ENCODE data around the gene SLC25A12. TPM values are rescaled to one million over a fixed set of nuclear protein-coding genes. Genes with fewer than 3 reads are reported as not detected.

The SLC25A12 gene
- total RNA-seq, 2 experiments from 2014 or later, result 15.1 to 17.0 TPM

GRCh38 chr2:171798156-171798820 is 95.8 kb downstream of the SLC25A12 start:
- intact Hi-C loops (cut with micrococcal nuclease), result no loop called here
- CTCF ChIA-PET, result interaction anchor here (1.2 kb wide), 1 partner anchor 329 kb away, joined by 4 read pairs; no protein-coding TSS in a partner anchor
- Mint-ChIP-seq H3K27ac (no peak overlapping the region), H3K27me3 (no peaks in the 10 kb centered on the region), H3K36me3 (peaks cover 10% of the 10 kb centered on the region), H3K9me3 (no peaks in the 10 kb centered on the region), H3K4me1 (ENCODE audit: low read depth) (peaks cover 17% of the 10 kb centered on the region), H3K4me3 (no peak overlapping the region)
- peak; percentile 12 for DNase-seq
- POLR2A ChIA-PET, result no interaction called here

- intact Hi-C loops (cut with micrococcal nuclease), result no loop called here
- peaks cover 17% of the 10 kb centered on the region for H3K4me1 Mint-ChIP-seq (ENCODE audit: low read depth)
- CTCF ChIA-PET, result no interaction called here
- DNase-seq, result no peak
- H3K36me3 Mint-ChIP-seq, result peaks cover 21% of the 10 kb centered on the region
- H3K9me3 Mint-ChIP-seq, result no peaks in the 10 kb centered on the region
- H3K27ac Mint-ChIP-seq, result no peak overlapping the region
- no peak overlapping the region for H3K4me3 Mint-ChIP-seq
- POLR2A ChIA-PET, result no interaction called here
- no peaks in the 10 kb centered on the region for H3K27me3 Mint-ChIP-seq
These were observed 99.1 kb downstream of the SLC25A12 start for GRCh38 chr2:171794918-171795317.

DNA sequence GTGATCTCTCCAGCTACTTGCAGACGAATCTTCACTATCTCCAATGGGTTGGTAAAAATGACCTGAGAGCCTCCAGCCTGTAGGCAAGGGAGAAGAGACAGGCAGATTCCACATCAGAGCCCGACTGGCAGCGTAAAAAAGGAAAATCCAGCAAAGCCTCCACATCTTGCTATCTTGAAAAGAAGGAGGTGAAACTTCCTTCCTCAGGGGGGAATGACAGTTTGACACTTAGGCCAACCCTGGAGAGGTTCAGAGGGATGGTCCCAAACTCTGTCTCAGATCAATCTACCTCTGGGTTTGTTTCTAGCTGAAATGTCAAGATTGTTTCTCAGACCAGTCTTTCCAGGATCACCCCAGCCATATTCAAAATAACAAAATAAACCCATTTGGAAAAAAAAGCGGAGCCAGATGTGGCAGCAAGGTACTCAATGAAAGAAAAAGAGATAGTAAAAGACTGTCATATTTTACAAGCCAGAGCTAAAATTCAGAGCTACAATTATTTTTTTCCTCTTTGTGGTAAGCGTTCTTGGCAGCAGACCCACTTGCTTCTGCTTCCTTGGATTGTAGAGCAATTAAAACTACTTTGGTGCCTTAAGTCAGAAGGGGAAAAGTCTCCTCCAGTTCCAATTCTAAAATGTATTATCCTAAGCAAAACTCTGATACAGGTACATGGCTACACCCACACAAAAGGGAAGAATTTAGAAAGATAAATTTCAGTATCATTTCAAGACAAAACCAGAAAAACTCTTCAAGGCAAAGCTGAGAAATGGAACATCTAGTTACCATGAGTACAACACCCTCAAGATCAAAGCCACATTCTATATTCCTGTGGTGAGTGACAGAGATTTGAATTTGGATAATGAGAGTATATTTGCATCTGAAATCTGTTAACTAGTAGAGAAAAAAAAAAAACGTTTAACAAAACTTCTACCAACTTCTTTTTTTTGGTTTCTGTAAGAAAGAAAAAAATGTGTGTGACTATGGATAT is 100.1 kb downstream of the SLC25A12 start:
- no peaks in the 10 kb centered on the region for H3K27me3 Mint-ChIP-seq
- intact Hi-C loops (cut with micrococcal nuclease), result no loop called here
- CTCF ChIA-PET, result no interaction called here
- no peak for DNase-seq
- H3K4me3 Mint-ChIP-seq, result no peak overlapping the region
- POLR2A ChIA-PET, result no interaction called here
- H3K9me3 Mint-ChIP-seq, result no peaks in the 10 kb centered on the region
- H3K27ac Mint-ChIP-seq, result no peak overlapping the region
- H3K4me1 Mint-ChIP-seq (ENCODE audit: low read depth), result peaks cover 17% of the 10 kb centered on the region
- peaks cover 17% of the 10 kb centered on the region for H3K36me3 Mint-ChIP-seq

DNA sequence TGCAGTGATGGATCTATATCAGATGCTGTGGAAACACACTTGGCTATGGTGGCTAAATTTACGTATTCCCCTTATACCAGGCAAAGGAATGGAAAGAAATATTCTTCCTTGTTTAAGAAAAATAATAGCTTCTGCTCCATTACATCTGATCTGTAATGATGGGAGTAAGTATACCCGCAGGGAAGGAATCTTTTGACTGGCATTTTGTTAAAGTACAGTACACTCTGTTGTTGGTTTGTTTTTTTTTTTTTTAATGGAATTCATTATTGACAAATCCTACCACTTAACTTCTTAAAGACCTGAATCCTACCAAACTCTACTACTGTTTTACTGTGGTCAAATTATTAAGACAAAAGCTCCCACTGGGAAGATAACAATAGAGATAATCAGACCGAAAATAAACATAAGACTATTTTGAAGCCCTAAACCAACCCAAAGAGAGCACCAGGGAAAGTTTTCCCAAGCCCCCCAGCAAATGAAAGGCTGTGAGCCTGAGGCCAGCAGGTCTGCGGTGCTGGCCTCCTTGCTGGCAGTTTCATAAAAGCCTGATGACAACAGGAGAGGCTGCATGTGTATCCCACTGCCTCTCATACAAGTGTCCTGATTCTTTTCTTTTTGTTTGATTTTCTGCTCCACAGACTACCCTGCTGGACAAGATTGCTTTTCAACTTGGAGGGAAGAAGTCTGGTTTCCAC is 101.0 kb downstream of the SLC25A12 start:
- Mint-ChIP-seq H3K9me3 (no peaks in the 10 kb centered on the region), H3K36me3 (peaks cover 17% of the 10 kb centered on the region), H3K27ac (no peak overlapping the region), H3K4me3 (no peak overlapping the region), H3K27me3 (no peaks in the 10 kb centered on the region), H3K4me1 (ENCODE audit: low read depth) (peaks cover 15% of the 10 kb centered on the region)
- DNase-seq, result no peak
- intact Hi-C loops (cut with micrococcal nuclease), result no loop called here
- CTCF ChIA-PET, result interaction anchor here (1.6 kb wide), 1 partner anchor 89 kb away, joined by 3 read pairs; no protein-coding TSS in a partner anchor
- POLR2A ChIA-PET, result no interaction called here

GRCh38 chr2:171792157-171792556 is 101.9 kb downstream of the SLC25A12 start:
- H3K36me3 Mint-ChIP-seq, result peaks cover 20% of the 10 kb centered on the region
- no peaks in the 10 kb centered on the region for H3K27me3 Mint-ChIP-seq
- ChIA-PET POLR2A (no interaction called here), CTCF (interaction anchor here (1.6 kb wide), 1 partner anchor 88 kb away, joined by 3 read pairs; no protein-coding TSS in a partner anchor)
- DNase-seq, result no peak
- no peaks in the 10 kb centered on the region for H3K9me3 Mint-ChIP-seq
- intact Hi-C loops (cut with micrococcal nuclease), result no loop called here
- no peak overlapping the region for H3K27ac Mint-ChIP-seq
- peaks cover 15% of the 10 kb centered on the region for H3K4me1 Mint-ChIP-seq (ENCODE audit: low read depth)
- H3K4me3 Mint-ChIP-seq, result no peak overlapping the region

GRCh38 chr2:171791361-171791760 is 102.7 kb downstream of the SLC25A12 start:
- no peaks in the 10 kb centered on the region for H3K9me3 Mint-ChIP-seq
- H3K27ac Mint-ChIP-seq, result no peak overlapping the region
- ChIA-PET POLR2A (no interaction called here), CTCF (interaction anchor here (0.9 kb wide), 1 partner anchor 297 kb away, joined by 3 read pairs; no protein-coding TSS in a partner anchor)
- DNase-seq, result no peak
- H3K4me1 Mint-ChIP-seq (ENCODE audit: low read depth), result peaks cover 15% of the 10 kb centered on the region
- peaks cover 24% of the 10 kb centered on the region for H3K36me3 Mint-ChIP-seq
- no peaks in the 10 kb centered on the region for H3K27me3 Mint-ChIP-seq
- intact Hi-C loops (cut with micrococcal nuclease), result no loop called here
- no peak overlapping the region for H3K4me3 Mint-ChIP-seq

GRCh38 chr2:171789956-171790355 is 104.1 kb downstream of the SLC25A12 start:
- Mint-ChIP-seq H3K27ac (no peak overlapping the region), H3K36me3 (peaks cover 32% of the 10 kb centered on the region), H3K4me1 (ENCODE audit: low read depth) (peaks cover 13% of the 10 kb centered on the region), H3K27me3 (no peaks in the 10 kb centered on the region), H3K9me3 (no peaks in the 10 kb centered on the region), H3K4me3 (no peak overlapping the region)
- intact Hi-C loops (cut with micrococcal nuclease), result no loop called here
- DNase-seq, result no peak
- POLR2A ChIA-PET, result no interaction called here
- CTCF ChIA-PET, result no interaction called here

GRCh38 chr2:171788316-171788993 is 105.6 kb downstream of the SLC25A12 start:
- CTCF ChIA-PET, result no interaction called here
- Mint-ChIP-seq H3K27ac (no peak overlapping the region), H3K9me3 (peaks cover 2% of the 10 kb centered on the region)

GRCh38 chr2:171787333-171788072 is 106.5 kb downstream of the SLC25A12 start:
- POLR2A ChIA-PET, result no interaction called here
- Mint-ChIP-seq H3K4me3 (no peak overlapping the region), H3K4me1 (ENCODE audit: low read depth) (peaks cover 2% of the 10 kb centered on the region), H3K9me3 (peaks cover 4% of the 10 kb centered on the region), H3K36me3 (peaks cover 41% of the 10 kb centered on the region), H3K27ac (no peak overlapping the region), H3K27me3 (no peaks in the 10 kb centered on the region)
- CTCF ChIA-PET, result interaction anchor here (0.9 kb wide), 2 partner anchors 317 to 340 kb away, joined by 3 read pairs; no protein-coding TSS in a partner anchor
- intact Hi-C loops (cut with micrococcal nuclease), result no loop called here
- DNase-seq, result no peak

More at GRCh38 chr2:171788316-171788993, 105.6 kb downstream of the SLC25A12 start:
- POLR2A ChIA-PET, result no interaction called here
- Mint-ChIP-seq H3K4me3 (no peak overlapping the region), H3K36me3 (peaks cover 40% of the 10 kb centered on the region), H3K27me3 (no peaks in the 10 kb centered on the region), H3K4me1 (ENCODE audit: low read depth) (peaks cover 2% of the 10 kb centered on the region)
- intact Hi-C loops (cut with micrococcal nuclease), result no loop called here
- no peak for DNase-seq

DNA sequence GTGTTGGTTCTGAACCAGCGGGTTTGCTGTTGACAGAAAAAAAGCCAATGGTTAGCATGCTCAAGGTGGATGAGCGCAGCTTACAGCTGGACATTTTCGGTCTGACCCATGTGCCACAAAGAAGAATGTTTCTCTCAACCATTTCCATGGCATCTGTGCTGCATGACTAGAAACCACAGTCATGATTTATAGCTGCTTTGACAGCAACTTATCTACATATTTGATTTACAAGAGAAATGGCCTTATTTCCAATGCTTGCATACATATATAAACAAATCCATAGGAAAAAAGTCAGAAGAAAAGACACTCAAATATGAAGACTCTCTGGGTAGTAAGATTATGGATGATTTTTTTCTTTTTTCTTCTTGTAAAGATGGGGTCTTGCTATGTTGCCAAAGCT is 108.6 kb downstream of the SLC25A12 start:
- H3K27ac Mint-ChIP-seq, result no peak overlapping the region
- CTCF ChIA-PET, result no interaction called here
- POLR2A ChIA-PET, result no interaction called here
- DNase-seq, result no peak
- intact Hi-C loops (cut with micrococcal nuclease), result no loop called here
- peaks cover 33% of the 10 kb centered on the region for H3K36me3 Mint-ChIP-seq
- H3K27me3 Mint-ChIP-seq, result no peaks in the 10 kb centered on the region
- no peak overlapping the region for H3K4me3 Mint-ChIP-seq
- peaks cover 4% of the 10 kb centered on the region for H3K9me3 Mint-ChIP-seq
- peaks cover 2% of the 10 kb centered on the region for H3K4me1 Mint-ChIP-seq (ENCODE audit: low read depth)

GRCh38 chr2:171778515-171778914 is 115.5 kb downstream of the SLC25A12 start:
- Mint-ChIP-seq H3K27ac (no peak overlapping the region), H3K4me1 (ENCODE audit: low read depth) (no peaks in the 10 kb centered on the region), H3K27me3 (no peaks in the 10 kb centered on the region), H3K36me3 (peaks cover 15% of the 10 kb centered on the region), H3K9me3 (peaks cover 18% of the 10 kb centered on the region), H3K4me3 (no peak overlapping the region)
- ChIA-PET POLR2A (no interaction called here), CTCF (no interaction called here)
- no peak for DNase-seq
- intact Hi-C loops (cut with micrococcal nuclease), result no loop called here
